Mucosa of rectum (tissue), 2 donors: ENCODE measurements around the gene PPP1R15B.

Experiments
- H3K27ac ChIP-seq, 2 donors: one replicate each; pipeline ENCODE4 v1.7.0; 2013; ENCODE audit warnings: inconsistent platforms in 2 of 2, low read depth in 2 of 2, low read length in 2 of 2
- H3K27me3 ChIP-seq, 2 donors: one replicate each; pipeline ENCODE4 v1.7.0; 2013; ENCODE audit warnings: low read length in 2 of 2; ENCODE audit not compliant: control insufficient read depth in 2 of 2, insufficient read depth in 2 of 2
- H3K36me3 ChIP-seq, 2 donors: one replicate each; pipeline ENCODE4 v1.7.0; 2013; ENCODE audit warnings: low read length in 2 of 2; ENCODE audit not compliant: control insufficient read depth in 2 of 2, insufficient read depth in 2 of 2
- H3K4me1 ChIP-seq, 2 donors: one replicate each; pipeline ENCODE4 v1.7.0; 2013; ENCODE audit warnings: low read length in 2 of 2, mild to moderate bottlenecking in 1 of 2; ENCODE audit not compliant: control insufficient read depth in 2 of 2, insufficient read depth in 2 of 2
- H3K4me3 ChIP-seq, 2 donors: one replicate each; pipeline ENCODE4 v1.7.0; 2013; ENCODE audit warnings: low read length in 2 of 2
- H3K9ac ChIP-seq, 2 donors: one replicate each; pipeline ENCODE4 v1.7.0; 2013; ENCODE audit warnings: low read length in 2 of 2, low read depth in 1 of 2, mild to moderate bottlenecking in 1 of 2
- H3K9me3 ChIP-seq, 2 donors: one replicate each; pipeline ENCODE4 v1.7.0; 2013; ENCODE audit warnings: low read length in 2 of 2; ENCODE audit not compliant: control insufficient read depth in 2 of 2
- donor health status: healthy.
- donor health status: Normal muscosa, but diverticular disease.

PPP1R15B gene

GRCh38 chr1:204445860-204446412 is 34.3 kb upstream of the PPP1R15B start:
- H3K36me3 ChIP-seq = peaks cover 72 to 77% of the 10 kb centered on the region in 2 donors
- no peak overlapping the region for H3K4me3 ChIP-seq
- no peaks in the 10 kb centered on the region for H3K9me3 ChIP-seq
- H3K27ac ChIP-seq = no peak overlapping the region
- no peaks in the 10 kb centered on the region for H3K27me3 ChIP-seq
- H3K4me1 ChIP-seq = peaks cover 35 to 42% of the 10 kb centered on the region in 2 donors
- no peak overlapping the region for H3K9ac ChIP-seq

- no peak overlapping the region for H3K27ac ChIP-seq
- peaks cover 71 to 81% of the 10 kb centered on the region in 2 donors for H3K36me3 ChIP-seq
- H3K9ac ChIP-seq = no peak overlapping the region
- H3K9me3 ChIP-seq = no peaks in the 10 kb centered on the region
- H3K4me1 ChIP-seq = peaks cover 20 to 25% of the 10 kb centered on the region in 2 donors
- no peak overlapping the region for H3K4me3 ChIP-seq
- no peaks in the 10 kb centered on the region for H3K27me3 ChIP-seq
Measured at GRCh38 chr1:204443871-204444581, 32.4 kb upstream of the PPP1R15B start.

- Histone ChIP-seq H3K27me3 (no peaks in the 10 kb centered on the region), H3K9ac (peak overlapping the region in 1 of 2 donors; percentile 36), H3K4me3 (no peak overlapping the region), H3K9me3 (no peaks in the 10 kb centered on the region), H3K27ac (no peak overlapping the region), H3K4me1 (peaks cover 15 to 18% of the 10 kb centered on the region in 2 donors), H3K36me3 (peaks cover 70 to 85% of the 10 kb centered on the region in 2 donors)
Measured at GRCh38 chr1:204443260-204443619, 31.6 kb upstream of the PPP1R15B start.

- no peaks in the 10 kb centered on the region for H3K9me3 ChIP-seq
- no peak overlapping the region for H3K4me3 ChIP-seq
- peaks cover 73 to 90% of the 10 kb centered on the region in 2 donors for H3K36me3 ChIP-seq
- H3K9ac ChIP-seq = no peak overlapping the region
- H3K27ac ChIP-seq = no peak overlapping the region
- peaks cover 10 to 12% of the 10 kb centered on the region in 2 donors for H3K4me1 ChIP-seq
- H3K27me3 ChIP-seq = no peaks in the 10 kb centered on the region
Measured at GRCh38 chr1:204442376-204443259, 31.0 kb upstream of the PPP1R15B start.

- H3K36me3 ChIP-seq = peaks cover 72 to 87% of the 10 kb centered on the region in 2 donors
- H3K27ac ChIP-seq = no peak overlapping the region
- no peak overlapping the region for H3K9ac ChIP-seq
Measured at GRCh38 chr1:204441558-204441957, 29.9 kb upstream of the PPP1R15B start.

GRCh38 chr1:204439621-204440375 is 28.2 kb upstream of the PPP1R15B start:
- H3K27me3 ChIP-seq = no peaks in the 10 kb centered on the region
- no peak overlapping the region for H3K4me3 ChIP-seq
- H3K4me1 ChIP-seq = no peaks in the 10 kb centered on the region
- no peaks in the 10 kb centered on the region for H3K9me3 ChIP-seq
- no peak overlapping the region for H3K9ac ChIP-seq
- H3K27ac ChIP-seq = peak overlapping the region in 1 of 2 donors; percentile 25
- H3K36me3 ChIP-seq = peaks cover 80 to 81% of the 10 kb centered on the region in 2 donors

More at GRCh38 chr1:204441558-204441957, 29.9 kb upstream of the PPP1R15B start:
- Histone ChIP-seq H3K4me1 (peaks cover 2 to 3% of the 10 kb centered on the region in 2 donors), H3K27me3 (no peaks in the 10 kb centered on the region), H3K4me3 (no peak overlapping the region), H3K9me3 (no peaks in the 10 kb centered on the region)

- Histone ChIP-seq H3K9ac (no peak overlapping the region), H3K4me1 (no peaks in the 10 kb centered on the region), H3K9me3 (no peaks in the 10 kb centered on the region), H3K4me3 (no peak overlapping the region), H3K27ac (peak overlapping the region in 1 of 2 donors; percentile 17), H3K36me3 (peaks cover 80 to 81% of the 10 kb centered on the region in 2 donors), H3K27me3 (no peaks in the 10 kb centered on the region)
Measured at GRCh38 chr1:204438628-204439027, 27.0 kb upstream of the PPP1R15B start.

GRCh38 chr1:204437796-204438570 is 26.4 kb upstream of the PPP1R15B start:
- H3K27me3 ChIP-seq = no peaks in the 10 kb centered on the region
- H3K27ac ChIP-seq = no peak overlapping the region
- no peaks in the 10 kb centered on the region for H3K4me1 ChIP-seq
- H3K4me3 ChIP-seq = no peak overlapping the region
- H3K36me3 ChIP-seq = peaks cover 80 to 81% of the 10 kb centered on the region in 2 donors
- no peaks in the 10 kb centered on the region for H3K9me3 ChIP-seq
- no peak overlapping the region for H3K9ac ChIP-seq

- no peaks in the 10 kb centered on the region for H3K4me1 ChIP-seq
- no peak overlapping the region for H3K4me3 ChIP-seq
- no peaks in the 10 kb centered on the region for H3K9me3 ChIP-seq
- H3K36me3 ChIP-seq = peaks cover 76 to 80% of the 10 kb centered on the region in 2 donors
- no peaks in the 10 kb centered on the region for H3K27me3 ChIP-seq
- H3K9ac ChIP-seq = no peak overlapping the region
- no peak overlapping the region for H3K27ac ChIP-seq
Measured at GRCh38 chr1:204435872-204436271, 24.3 kb upstream of the PPP1R15B start.
